Measurements from ENCODE around the gene ZNF236.

GRCh38 chr18:76806301-76806700 lies 16.1 kb upstream of the ZNF236 start:
- TF ChIP-seq, protein P1, sequence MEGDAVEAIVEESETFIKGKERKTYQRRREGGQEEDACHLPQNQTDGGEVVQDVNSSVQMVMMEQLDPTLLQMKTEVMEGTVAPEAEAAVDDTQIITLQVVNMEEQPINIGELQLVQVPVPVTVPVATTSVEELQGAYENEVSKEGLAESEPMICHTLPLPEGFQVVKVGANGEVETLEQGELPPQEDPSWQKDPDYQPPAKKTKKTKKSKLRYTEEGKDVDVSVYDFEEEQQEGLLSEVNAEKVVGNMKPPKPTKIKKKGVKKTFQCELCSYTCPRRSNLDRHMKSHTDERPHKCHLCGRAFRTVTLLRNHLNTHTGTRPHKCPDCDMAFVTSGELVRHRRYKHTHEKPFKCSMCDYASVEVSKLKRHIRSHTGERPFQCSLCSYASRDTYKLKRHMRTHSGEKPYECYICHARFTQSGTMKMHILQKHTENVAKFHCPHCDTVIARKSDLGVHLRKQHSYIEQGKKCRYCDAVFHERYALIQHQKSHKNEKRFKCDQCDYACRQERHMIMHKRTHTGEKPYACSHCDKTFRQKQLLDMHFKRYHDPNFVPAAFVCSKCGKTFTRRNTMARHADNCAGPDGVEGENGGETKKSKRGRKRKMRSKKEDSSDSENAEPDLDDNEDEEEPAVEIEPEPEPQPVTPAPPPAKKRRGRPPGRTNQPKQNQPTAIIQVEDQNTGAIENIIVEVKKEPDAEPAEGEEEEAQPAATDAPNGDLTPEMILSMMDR (IDR thresholded peaks at IDR 0.05; ENCODE audit: low read length) = no peak
- no peak for TF ChIP-seq EZH2 (IDR thresholded peaks at IDR 0.05; ENCODE audit: borderline replicate concordance, low read length)
